ENCODE results near the gene MAD1L1.

GRCh38 chr7:2115760-2116447 lies 116.8 kb downstream of the MAD1L1 start:
- TF ChIP-seq EZH2phosphoT487 (IDR thresholded peaks at IDR 0.05; ENCODE audit: borderline replicate concordance, low read depth, low read length) (no peak), CTCF (conservative IDR thresholded peaks at IDR 0.05; ENCODE audit: low read length) (no peak)

Data from OCI-LY7 (cell line).